MCF 10A (cell line): Measurements from ENCODE around the gene FZD1. TPM values are rescaled to one million over a fixed set of nuclear protein-coding genes. Genes with fewer than 3 reads are reported as not detected.
A peak's percentile ranks its signal among the peaks of the same experiment; 100 is the strongest.

Experiments used
- BruUV-seq: library from RNA; stranded (reverse); fragments of 400-500 nt; replicated peaks from 2 replicates; lab custom pipeline; 2021; lab: Mats Ljungman, UMichigan
- CTCF ChIA-PET: fragments of 300-600 bp; sonication (Branson Sonifier 250); formaldehyde crosslinking; extraction: SDS; loops from one replicate; lab custom pipeline; 2021; ENCODE audit warnings: antibody characterized with exemption, inconsistent platforms; lab: Yijun Ruan, JAX
- POLR2A ChIA-PET: fragments of 300-600, 350-650 bp; sonication (Branson Sonifier 250); formaldehyde crosslinking; extraction: SDS; loops from one replicate; lab custom pipeline; 2020; ENCODE audit warnings: antibody characterized with exemption, inconsistent platforms; lab: Yijun Ruan, JAX
- DNase-seq: peaks from one replicate; pipeline ENCODE4 v3.0.0-alpha.2; 2018; ENCODE audit not compliant: unreplicated experiment
- H3K27ac Mint-ChIP-seq: one replicate; pipeline ENCODE4 v1.8.0; 2022; ENCODE audit warnings: mild to moderate bottlenecking, low read depth, mixed read lengths; ENCODE audit not compliant: unreplicated experiment
- H3K27me3 Mint-ChIP-seq: one replicate; pipeline ENCODE4 v1.8.0; 2022; ENCODE audit warnings: mixed read lengths; ENCODE audit not compliant: insufficient read depth, unreplicated experiment
- H3K36me3 Mint-ChIP-seq: one replicate; pipeline ENCODE4 v1.8.0; 2022; ENCODE audit warnings: mild to moderate bottlenecking, moderate library complexity, mixed read lengths; ENCODE audit not compliant: insufficient read depth, unreplicated experiment
- H3K4me1 Mint-ChIP-seq: one replicate; pipeline ENCODE4 v1.8.0; 2022; ENCODE audit warnings: mixed read lengths; ENCODE audit not compliant: insufficient read depth, unreplicated experiment
- H3K4me3 Mint-ChIP-seq: one replicate; pipeline ENCODE4 v1.8.0; 2022; ENCODE audit warnings: mild to moderate bottlenecking, moderate library complexity, mixed read lengths; ENCODE audit not compliant: unreplicated experiment
- H3K9me3 Mint-ChIP-seq: one replicate; pipeline ENCODE4 v1.8.0; 2022; ENCODE audit warnings: mixed read lengths; ENCODE audit not compliant: unreplicated experiment
- intact Hi-C: fragments of 100-400 bp; cut with micrococcal nuclease; formaldehyde crosslinking; loops from 2 replicates; pipeline ENCODE4 v1.14.1; 2022
- total RNA-seq: library from RNA; stranded (reverse); gene quantifications from 2 replicates; pipeline ENCODE4 v1.2.3, GENCODE V29; 2022
- TF ChIP-seq, protein P1 (sequence below): fragments of 200-600 bp; IDR thresholded peaks from one replicate; pipeline ENCODE4 v1.8.0; 2022; ENCODE audit warnings: antibody characterized with exemption, mild to moderate bottlenecking; ENCODE audit not compliant: unreplicated experiment

Gene FZD1
- total RNA-seq, 1 experiment from 2014 or later: 3.3 TPM

- H3K27me3 Mint-ChIP-seq: peaks cover 24% of the 10 kb centered on the region
- H3K9me3 Mint-ChIP-seq: no peaks in the 10 kb centered on the region
- peaks cover 6% of the 10 kb centered on the region for H3K4me1 Mint-ChIP-seq
- CTCF ChIA-PET: interaction anchor here (0.6 to 1.4 kb wide), 18 partner anchors 8 to 499 kb away, joined by 3 to 8 read pairs (median 3); no protein-coding TSS in a partner anchor
- TF ChIP-seq, protein P1, sequence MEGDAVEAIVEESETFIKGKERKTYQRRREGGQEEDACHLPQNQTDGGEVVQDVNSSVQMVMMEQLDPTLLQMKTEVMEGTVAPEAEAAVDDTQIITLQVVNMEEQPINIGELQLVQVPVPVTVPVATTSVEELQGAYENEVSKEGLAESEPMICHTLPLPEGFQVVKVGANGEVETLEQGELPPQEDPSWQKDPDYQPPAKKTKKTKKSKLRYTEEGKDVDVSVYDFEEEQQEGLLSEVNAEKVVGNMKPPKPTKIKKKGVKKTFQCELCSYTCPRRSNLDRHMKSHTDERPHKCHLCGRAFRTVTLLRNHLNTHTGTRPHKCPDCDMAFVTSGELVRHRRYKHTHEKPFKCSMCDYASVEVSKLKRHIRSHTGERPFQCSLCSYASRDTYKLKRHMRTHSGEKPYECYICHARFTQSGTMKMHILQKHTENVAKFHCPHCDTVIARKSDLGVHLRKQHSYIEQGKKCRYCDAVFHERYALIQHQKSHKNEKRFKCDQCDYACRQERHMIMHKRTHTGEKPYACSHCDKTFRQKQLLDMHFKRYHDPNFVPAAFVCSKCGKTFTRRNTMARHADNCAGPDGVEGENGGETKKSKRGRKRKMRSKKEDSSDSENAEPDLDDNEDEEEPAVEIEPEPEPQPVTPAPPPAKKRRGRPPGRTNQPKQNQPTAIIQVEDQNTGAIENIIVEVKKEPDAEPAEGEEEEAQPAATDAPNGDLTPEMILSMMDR: peak; percentile 51
- H3K4me3 Mint-ChIP-seq: no peak overlapping the region
- intact Hi-C loops: loop anchor here (1.0 to 2.0 kb wide), 2 partner anchors 348 to 496 kb away; no protein-coding TSS in a partner anchor
- POLR2A ChIA-PET: interaction anchor here (0.7 kb wide), 1 partner anchor 348 kb away, joined by 4 read pairs; no protein-coding TSS in a partner anchor
- H3K27ac Mint-ChIP-seq: no peak overlapping the region
- no TSS peak for BruUV-seq
- no peaks in the 10 kb centered on the region for H3K36me3 Mint-ChIP-seq
- DNase-seq: peak; percentile 65
Observed at GRCh38 chr7:91288208-91288824, 24.1 kb downstream of the FZD1 start.

DNA sequence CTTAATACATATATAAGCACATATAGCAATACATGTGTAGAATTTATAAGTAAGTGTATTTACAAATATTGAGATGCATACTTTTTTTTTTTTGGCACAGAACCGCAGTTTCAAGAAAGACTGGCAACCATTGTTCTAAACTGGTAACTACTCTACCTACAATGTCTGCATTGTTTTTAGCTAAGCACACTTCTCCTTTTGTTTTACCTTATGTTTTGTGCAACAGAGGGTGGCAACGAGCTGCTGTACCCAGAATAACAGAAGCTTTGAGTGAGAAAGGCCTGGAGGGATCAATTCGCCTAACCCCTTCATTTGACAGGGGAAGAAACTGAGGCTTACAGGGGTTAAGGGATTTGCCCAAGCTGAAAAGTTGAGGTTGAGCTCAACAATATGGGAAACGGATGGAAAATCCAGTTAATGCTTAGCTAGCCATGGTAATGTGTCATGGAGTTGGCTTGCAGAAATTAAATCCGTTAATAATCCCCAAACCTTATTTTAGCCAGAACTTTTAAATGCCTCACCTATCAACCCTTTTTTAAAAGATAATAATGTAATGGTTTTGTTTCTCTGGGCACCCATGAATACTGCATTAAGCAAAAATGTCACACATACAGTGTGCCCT lies 25.5 kb downstream of the FZD1 start:
- POLR2A ChIA-PET: no interaction called here
- no peaks in the 10 kb centered on the region for H3K36me3 Mint-ChIP-seq
- H3K27me3 Mint-ChIP-seq: peaks cover 38% of the 10 kb centered on the region
- H3K4me1 Mint-ChIP-seq: peaks cover 6% of the 10 kb centered on the region
- DNase-seq: no peak
- H3K9me3 Mint-ChIP-seq: no peaks in the 10 kb centered on the region
- no peak overlapping the region for H3K27ac Mint-ChIP-seq
- no peak overlapping the region for H3K4me3 Mint-ChIP-seq
- TF ChIP-seq, protein P1: no peak
- intact Hi-C loops: loop anchor here (2.0 kb wide), 1 partner anchor 347 kb away; no protein-coding TSS in a partner anchor
- BruUV-seq: no TSS peak
- CTCF ChIA-PET: interaction anchor here (0.6 to 1.0 kb wide), 5 partner anchors 16 to 660 kb away, joined by 3 read pairs; no protein-coding TSS in a partner anchor

- H3K9me3 Mint-ChIP-seq: no peaks in the 10 kb centered on the region
- intact Hi-C loops: no loop called here
- no peak for DNase-seq
- H3K4me3 Mint-ChIP-seq: no peak overlapping the region
- TF ChIP-seq, protein P1: no peak
- POLR2A ChIA-PET: no interaction called here
- peaks cover 38% of the 10 kb centered on the region for H3K27me3 Mint-ChIP-seq
- CTCF ChIA-PET: interaction anchor here (0.5 to 1.1 kb wide), 2 partner anchors 201 to 490 kb away, joined by 3 to 8 read pairs; no protein-coding TSS in a partner anchor
- no peak overlapping the region for H3K27ac Mint-ChIP-seq
- no peaks in the 10 kb centered on the region for H3K4me1 Mint-ChIP-seq
- no TSS peak for BruUV-seq
- H3K36me3 Mint-ChIP-seq: no peaks in the 10 kb centered on the region
Observed at GRCh38 chr7:91291302-91291701, 27.1 kb downstream of the FZD1 start.

DNA sequence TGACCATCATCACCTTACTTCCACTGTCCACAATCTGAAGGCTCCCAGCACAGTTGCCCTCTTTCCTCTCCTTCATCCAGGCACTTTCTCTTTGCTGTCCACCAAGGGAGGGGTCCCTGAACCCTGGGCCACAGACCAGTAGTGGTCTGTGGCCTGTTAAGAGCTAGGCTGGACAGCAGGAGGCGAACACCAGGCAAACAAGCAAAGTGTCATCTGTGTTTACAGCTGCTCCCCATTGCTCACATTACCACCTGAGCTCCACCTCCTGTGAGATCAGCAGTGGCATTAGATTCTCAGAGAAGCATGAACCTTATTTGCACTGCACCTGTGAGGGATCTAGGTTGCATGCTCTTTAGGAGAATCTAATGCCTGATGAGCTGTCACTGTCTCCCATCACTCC lies 27.7 kb downstream of the FZD1 start:
- CTCF ChIA-PET: interaction anchor here (0.5 to 1.1 kb wide), 4 partner anchors 12 to 490 kb away, joined by 3 to 8 read pairs (median 3); no protein-coding TSS in a partner anchor
- no peak overlapping the region for H3K27ac Mint-ChIP-seq
- H3K4me1 Mint-ChIP-seq: no peaks in the 10 kb centered on the region
- no peaks in the 10 kb centered on the region for H3K36me3 Mint-ChIP-seq
- intact Hi-C loops: no loop called here
- no peak overlapping the region for H3K4me3 Mint-ChIP-seq
- no TSS peak for BruUV-seq
- no peak for DNase-seq
- no peaks in the 10 kb centered on the region for H3K9me3 Mint-ChIP-seq
- POLR2A ChIA-PET: no interaction called here
- TF ChIP-seq, protein P1: no peak
- H3K27me3 Mint-ChIP-seq: peaks cover 38% of the 10 kb centered on the region
